Esophagus squamous epithelium (tissue), 5 donors: ENCODE data around the gene GNAI2. TPM values are rescaled to one million over a fixed set of nuclear protein-coding genes. Genes with fewer than 3 reads are reported as not detected.

Experiments used
- DNase-seq: peaks from one replicate; lab custom pipeline; 2025; lab: John Stamatoyannopoulos, UW
- H3K27ac ChIP-seq, 4 donors: fragments of 200-600 bp; sonication (generic); one replicate each; pipeline ENCODE4 v1.5.1; 2016 to 2019; ENCODE audit warnings: mild to moderate bottlenecking in 1 of 4
- H3K27me3 ChIP-seq, 4 donors: fragments of 200-600 bp; sonication (generic); 1 replicate in 3 of 4; 2 replicates in 1 of 4; pipeline versions ENCODE4 v1.5.1 to v1.6.0; 2017 to 2021; ENCODE audit warnings: antibody characterized with exemption in 1 of 4
- H3K36me3 ChIP-seq, 3 donors: fragments of 200-600 bp; sonication (generic); one replicate each; pipeline ENCODE4 v1.5.1; 2016 to 2019
- H3K4me1 ChIP-seq, 3 donors: fragments of 200-600 bp; sonication (generic); one replicate each; pipeline ENCODE4 v1.5.1; 2017 to 2019
- H3K4me3 ChIP-seq, 4 donors: fragments of 200-600 bp; sonication (generic); 1 replicate in 3 of 4; 2 replicates in 1 of 4; pipeline ENCODE4 v1.5.1; 2016 to 2019; ENCODE audit warnings: mild to moderate bottlenecking in 2 of 4, moderate library complexity in 1 of 4
- H3K9me3 ChIP-seq, 3 donors: fragments of 200-600 bp; sonication (generic); one replicate each; pipeline ENCODE4 v1.5.1; 2016 to 2019
- POLR2A ChIP-seq, 4 donors: fragments of 450-650 bp; IDR thresholded peaks; one replicate each; pipeline ENCODE4 v1.6.1; 2017; ENCODE audit warnings: antibody characterized with exemption in 4 of 4, mild to moderate bottlenecking in 4 of 4, moderate library complexity in 3 of 4
- WGBS, 2 donors: methylation state at CpG; one replicate each; pipeline ENCODE4 v1.1.5; 2018; 5-methylcytosine and 5-hydroxymethylcytosine counted together
- intact Hi-C: fragments of 100-400 bp; cut with DNase I; formaldehyde crosslinking; loops from one replicate; pipeline ENCODE4 v1.15.0; 2022
- total RNA-seq, 4 donors: library from RNA; depleted of rRNA; stranded (reverse); fragments of >200 nt; gene quantifications; one replicate each; pipeline ENCODE4 v1.1.0, GENCODE V29; 2016
- TF ChIP-seq, protein P1 (sequence below), 6 experiments: fragments of 450-650 bp in 4 of 6; fragments of 200-600 bp in 2 of 6; sonication (generic) in 2 of 6; IDR thresholded peaks; one replicate each; pipeline ENCODE4 v1.5.1; 2016 to 2019; ENCODE audit warnings: antibody characterized with exemption in 6 of 6, mild to moderate bottlenecking in 4 of 6, moderate library complexity in 4 of 6
- donor health status: DM: yes; HTN: yes; CAD: no.

Gene GNAI2
- total RNA-seq, 4 donors from 2014 or later, result 39.8 to 122 (median 76.5) TPM

GRCh38 chr3:50204804-50205412, 31.1 kb upstream of the GNAI2 start, which contains the start of gene SLC38A3:
TSS of gene SLC38A3 (plus strand) at chr3:50205271. CDS start at chr3:50214200, 8,929 bp downstream.
- H3K4me1 ChIP-seq, result peaks cover 13 to 22% (median 16%) of the 10 kb centered on the region in 3 donors
- 16% methylated on average over 5 of the region's 41 CpGs; no CpG with 5 or more reads in 1 of the 2 donors for WGBS, 2 donors
- no peak within 1 kb of the TSS for H3K27ac ChIP-seq
- H3K27me3 ChIP-seq, result peaks cover 6 to 74% (median 12%) of the 10 kb centered on the region in 4 donors
- TF ChIP-seq POLR2A (IDR thresholded peaks at IDR 0.05), result no peak
- TF ChIP-seq, protein P1, sequence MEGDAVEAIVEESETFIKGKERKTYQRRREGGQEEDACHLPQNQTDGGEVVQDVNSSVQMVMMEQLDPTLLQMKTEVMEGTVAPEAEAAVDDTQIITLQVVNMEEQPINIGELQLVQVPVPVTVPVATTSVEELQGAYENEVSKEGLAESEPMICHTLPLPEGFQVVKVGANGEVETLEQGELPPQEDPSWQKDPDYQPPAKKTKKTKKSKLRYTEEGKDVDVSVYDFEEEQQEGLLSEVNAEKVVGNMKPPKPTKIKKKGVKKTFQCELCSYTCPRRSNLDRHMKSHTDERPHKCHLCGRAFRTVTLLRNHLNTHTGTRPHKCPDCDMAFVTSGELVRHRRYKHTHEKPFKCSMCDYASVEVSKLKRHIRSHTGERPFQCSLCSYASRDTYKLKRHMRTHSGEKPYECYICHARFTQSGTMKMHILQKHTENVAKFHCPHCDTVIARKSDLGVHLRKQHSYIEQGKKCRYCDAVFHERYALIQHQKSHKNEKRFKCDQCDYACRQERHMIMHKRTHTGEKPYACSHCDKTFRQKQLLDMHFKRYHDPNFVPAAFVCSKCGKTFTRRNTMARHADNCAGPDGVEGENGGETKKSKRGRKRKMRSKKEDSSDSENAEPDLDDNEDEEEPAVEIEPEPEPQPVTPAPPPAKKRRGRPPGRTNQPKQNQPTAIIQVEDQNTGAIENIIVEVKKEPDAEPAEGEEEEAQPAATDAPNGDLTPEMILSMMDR (IDR thresholded peaks at IDR 0.05), result no peak
- no peak for DNase-seq
- intact Hi-C loops, result no loop called here
- H3K36me3 ChIP-seq, result no peaks in the 10 kb centered on the region
- H3K9me3 ChIP-seq, result no peaks in the 10 kb centered on the region
- H3K4me3 ChIP-seq, result peak within 1 kb of the TSS; percentile 18 to 54 (median 36)

GRCh38 chr3:50205413-50206276, 30.4 kb upstream of the GNAI2 start:
- peaks cover 13 to 22% (median 16%) of the 10 kb centered on the region in 3 donors for H3K4me1 ChIP-seq
- no peaks in the 10 kb centered on the region for H3K9me3 ChIP-seq
- 7% methylated on average over 4 of the region's 67 CpGs; no CpG with 5 or more reads in 1 of the 2 donors for WGBS, 2 donors
- no peak for TF ChIP-seq POLR2A (IDR thresholded peaks at IDR 0.05)
- H3K27me3 ChIP-seq, result peaks cover 6 to 70% (median 12%) of the 10 kb centered on the region in 4 donors
- no peak overlapping the region for H3K27ac ChIP-seq
- H3K4me3 ChIP-seq, result peak overlapping the region; percentile 18 to 54 (median 36)
- no peak for DNase-seq
- intact Hi-C loops, result no loop called here
- no peaks in the 10 kb centered on the region for H3K36me3 ChIP-seq

DNA sequence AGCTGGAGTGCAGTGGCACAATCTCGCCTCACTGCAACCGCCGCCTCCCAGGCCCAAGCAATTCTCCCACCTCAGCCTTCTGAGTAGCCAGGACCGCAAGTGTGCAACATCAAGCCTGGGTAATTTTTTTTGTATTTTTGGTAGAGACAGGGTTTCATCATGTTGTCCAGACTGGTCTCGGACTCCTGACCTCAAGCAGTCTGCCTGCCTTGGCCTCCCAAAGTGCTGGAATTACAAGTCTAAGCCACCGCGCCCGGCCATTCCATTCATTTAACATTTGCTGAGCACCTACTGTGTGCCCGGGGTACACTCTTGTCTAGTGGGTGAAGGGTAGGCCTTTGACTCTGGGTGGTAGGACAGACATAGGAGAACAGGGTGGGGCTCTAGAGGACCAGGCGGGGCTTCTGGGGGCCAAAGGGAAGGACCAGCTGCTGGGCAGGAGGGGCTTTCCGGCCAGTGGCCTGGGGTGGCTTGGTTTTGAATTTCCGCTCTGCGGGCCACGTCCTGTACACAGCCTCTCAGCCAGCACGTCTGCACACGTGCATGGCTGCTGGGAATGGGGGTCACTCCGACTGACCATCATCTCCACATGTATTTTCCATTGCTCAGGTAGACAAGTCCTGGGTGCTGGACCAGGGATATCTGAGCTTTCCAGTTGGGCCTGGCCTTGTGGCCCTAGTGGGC, 28.5 kb upstream of the GNAI2 start:
- TF ChIP-seq POLR2A (IDR thresholded peaks at IDR 0.05), result no peak
- TF ChIP-seq, protein P1 (IDR thresholded peaks at IDR 0.05), result no peak
- H3K27me3 ChIP-seq, result peaks cover 6 to 58% (median 12%) of the 10 kb centered on the region in 4 donors
- 91 to 93% methylated on average over 6 to 17 of the region's 17 CpGs for WGBS, 2 donors
- no peak overlapping the region for H3K4me3 ChIP-seq
- intact Hi-C loops, result no loop called here
- H3K4me1 ChIP-seq, result peaks cover 13 to 22% (median 16%) of the 10 kb centered on the region in 3 donors
- H3K36me3 ChIP-seq, result no peaks in the 10 kb centered on the region
- no peaks in the 10 kb centered on the region for H3K9me3 ChIP-seq
- no peak overlapping the region for H3K27ac ChIP-seq
- no peak for DNase-seq

DNA sequence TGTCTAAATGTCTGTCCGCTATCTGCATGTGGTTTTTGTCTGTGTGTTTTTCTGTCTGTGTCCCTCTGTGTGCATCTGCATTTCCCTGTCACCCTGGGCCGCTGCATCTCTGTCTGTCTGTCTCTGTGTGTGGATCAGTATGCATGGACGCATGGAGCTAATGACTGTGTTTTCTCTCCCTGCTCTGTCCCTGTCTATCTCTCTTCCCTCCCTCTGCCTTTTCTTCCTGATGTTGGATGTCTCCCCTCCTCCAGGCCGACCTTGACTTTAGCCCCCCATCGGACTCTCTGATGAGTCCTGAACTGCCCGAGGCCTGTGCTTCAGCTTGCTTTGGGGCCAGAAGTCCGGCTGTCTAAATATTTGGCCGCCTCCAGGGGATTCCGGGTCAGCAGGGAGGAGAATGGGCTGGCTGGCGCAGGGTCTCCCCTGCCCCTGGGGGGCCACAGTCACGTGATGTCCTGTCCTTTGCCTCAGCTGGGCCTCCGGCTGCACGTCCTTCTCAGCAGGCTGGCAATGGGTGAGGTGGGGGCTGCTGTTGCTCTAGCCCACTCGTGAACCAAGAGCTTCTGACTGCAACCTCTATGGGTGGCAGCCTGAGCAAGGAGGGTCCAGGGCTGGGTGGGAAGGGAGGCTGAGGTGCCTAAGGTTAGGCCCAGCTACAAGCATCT, 27.2 kb upstream of the GNAI2 start:
- intact Hi-C loops, result no loop called here
- Histone ChIP-seq H3K27me3 (peaks cover 5 to 45% (median 9%) of the 10 kb centered on the region in 4 donors), H3K9me3 (no peaks in the 10 kb centered on the region), H3K4me3 (no peak overlapping the region), H3K36me3 (no peaks in the 10 kb centered on the region), H3K4me1 (peaks cover 13 to 22% (median 16%) of the 10 kb centered on the region in 3 donors), H3K27ac (no peak overlapping the region)
- 72 to 74% methylated on average over 4 to 11 of the region's 14 CpGs for WGBS, 2 donors
- no peak for TF ChIP-seq POLR2A (IDR thresholded peaks at IDR 0.05)
- TF ChIP-seq, protein P1 (IDR thresholded peaks at IDR 0.05), result no peak
- DNase-seq, result no peak

DNA sequence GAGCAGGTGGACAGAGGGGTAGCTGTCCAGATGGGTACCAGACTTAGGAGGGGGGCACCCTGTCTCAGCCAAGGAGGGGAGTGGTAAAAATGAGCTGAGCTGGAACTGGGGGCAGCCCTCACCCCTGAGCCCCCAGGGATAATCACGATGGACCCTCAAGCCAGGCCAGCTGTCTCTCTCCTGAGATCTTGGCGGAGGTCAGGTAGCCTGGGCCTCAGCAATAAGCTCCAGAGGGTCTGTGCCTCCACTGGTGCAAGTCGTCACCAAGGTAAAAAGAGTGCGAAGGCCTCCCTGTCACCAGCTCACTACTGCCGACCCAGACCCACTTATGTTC, 25.9 kb upstream of the GNAI2 start:
- Histone ChIP-seq H3K4me3 (no peak overlapping the region), H3K27ac (no peak overlapping the region), H3K4me1 (peaks cover 7 to 11% (median 9%) of the 10 kb centered on the region in 3 donors), H3K27me3 (peaks cover 0 to 31% (median 4%) of the 10 kb centered on the region in 4 donors), H3K9me3 (no peaks in the 10 kb centered on the region), H3K36me3 (no peaks in the 10 kb centered on the region)
- TF ChIP-seq POLR2A (IDR thresholded peaks at IDR 0.05), result no peak
- TF ChIP-seq, protein P1 (IDR thresholded peaks at IDR 0.05), result no peak
- intact Hi-C loops, result no loop called here
- no peak for DNase-seq
- WGBS, 2 donors, result 89 to 100% methylated on average over 1 to 3 of the region's 5 CpGs
